ENCODE measurements around the gene IL18R1.

The IL18R1 gene

DNA sequence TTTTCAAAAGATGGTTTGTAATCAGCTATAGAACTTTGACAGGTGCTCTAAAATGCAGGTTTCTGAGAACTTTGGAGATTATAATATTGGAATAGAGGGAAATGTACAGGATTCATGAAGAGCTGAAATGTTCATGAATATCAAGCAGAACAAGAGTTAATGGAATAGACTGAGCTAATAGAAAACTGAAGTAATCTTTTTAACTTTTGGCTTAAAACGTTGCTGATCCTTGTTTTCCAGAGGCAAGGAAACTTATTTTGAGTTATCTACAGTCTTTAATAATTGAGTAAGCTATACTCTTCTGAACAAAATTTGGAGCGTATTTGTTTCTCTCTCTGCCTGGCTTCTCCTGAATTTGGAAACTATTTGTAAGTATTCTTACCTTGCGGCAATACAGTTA is 56.6 kb downstream of the IL18R1 start:
- no peak for TF ChIP-seq CTCF (IDR thresholded peaks at IDR 0.05; ENCODE audit: borderline replicate concordance, control extremely low read depth, extremely low read depth, insufficient read depth, missing control alignments)
- in situ Hi-C loops (cut with MboI; ENCODE audit: low sequenced_read_pairs, unreplicated experiment), result no loop called here
- no peak for DNase-seq (ENCODE audit: low spot score)

DNA sequence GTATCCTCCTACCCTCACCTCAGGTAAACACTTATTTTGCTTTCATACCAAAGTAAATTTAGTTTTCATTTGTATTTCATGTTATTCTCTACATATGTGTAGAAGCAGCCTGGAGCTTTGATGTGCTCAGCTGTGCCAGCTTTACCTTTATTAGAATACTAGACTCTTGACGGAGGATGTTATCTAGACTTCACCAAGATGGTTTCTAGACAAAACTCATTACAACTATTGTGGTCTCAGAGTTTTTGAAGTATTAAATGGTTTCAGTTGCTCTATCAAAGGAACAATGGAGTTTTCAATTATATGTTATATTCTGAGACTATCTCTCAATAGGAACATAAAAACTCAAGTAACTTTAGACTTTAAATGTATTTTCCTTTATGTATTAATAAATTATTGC is 62.4 kb downstream of the IL18R1 start:
- DNase-seq (ENCODE audit: low spot score), result no peak
- TF ChIP-seq CTCF (IDR thresholded peaks at IDR 0.05; ENCODE audit: borderline replicate concordance, control extremely low read depth, extremely low read depth, insufficient read depth, missing control alignments), result no peak
- in situ Hi-C loops (cut with MboI; ENCODE audit: low sequenced_read_pairs, unreplicated experiment), result no loop called here

DNA sequence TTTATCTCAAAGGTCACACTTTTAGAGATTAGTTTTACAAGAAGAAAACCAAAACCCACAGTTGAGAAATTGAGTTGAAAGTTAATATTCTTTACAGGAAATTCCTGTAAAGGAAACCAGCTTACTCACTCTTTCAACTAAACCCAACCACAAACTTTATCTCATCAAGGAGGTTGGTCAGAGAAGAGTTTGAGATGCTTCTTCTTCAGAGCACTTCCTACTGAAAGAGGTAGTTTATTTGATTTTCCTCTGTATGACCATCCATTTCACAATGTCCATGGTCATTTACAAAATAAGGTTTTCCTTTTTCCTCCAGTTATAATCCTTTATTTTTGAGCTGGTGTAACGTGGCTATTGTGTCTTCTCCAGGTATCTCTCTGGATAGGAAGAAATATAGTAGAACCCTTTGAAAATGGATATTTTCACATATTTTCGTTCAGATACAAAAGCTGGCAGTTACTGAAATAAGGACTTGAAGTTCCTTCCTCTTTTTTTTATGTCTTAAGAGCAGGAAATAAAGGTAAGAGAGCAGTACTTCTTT is 62.9 kb downstream of the IL18R1 start:
- no peak for TF ChIP-seq CTCF (IDR thresholded peaks at IDR 0.05; ENCODE audit: borderline replicate concordance, control extremely low read depth, extremely low read depth, insufficient read depth, missing control alignments)
- in situ Hi-C loops (cut with MboI; ENCODE audit: low sequenced_read_pairs, unreplicated experiment), result no loop called here
- no peak for DNase-seq (ENCODE audit: low spot score)

GRCh38 chr2:102420290-102420689 is 64.7 kb downstream of the IL18R1 start:
- DNase-seq (ENCODE audit: low spot score), result no peak
- TF ChIP-seq CTCF (IDR thresholded peaks at IDR 0.05; ENCODE audit: borderline replicate concordance, control extremely low read depth, extremely low read depth, insufficient read depth, missing control alignments), result no peak
- in situ Hi-C loops (cut with MboI; ENCODE audit: low sequenced_read_pairs, unreplicated experiment), result no loop called here

DNA sequence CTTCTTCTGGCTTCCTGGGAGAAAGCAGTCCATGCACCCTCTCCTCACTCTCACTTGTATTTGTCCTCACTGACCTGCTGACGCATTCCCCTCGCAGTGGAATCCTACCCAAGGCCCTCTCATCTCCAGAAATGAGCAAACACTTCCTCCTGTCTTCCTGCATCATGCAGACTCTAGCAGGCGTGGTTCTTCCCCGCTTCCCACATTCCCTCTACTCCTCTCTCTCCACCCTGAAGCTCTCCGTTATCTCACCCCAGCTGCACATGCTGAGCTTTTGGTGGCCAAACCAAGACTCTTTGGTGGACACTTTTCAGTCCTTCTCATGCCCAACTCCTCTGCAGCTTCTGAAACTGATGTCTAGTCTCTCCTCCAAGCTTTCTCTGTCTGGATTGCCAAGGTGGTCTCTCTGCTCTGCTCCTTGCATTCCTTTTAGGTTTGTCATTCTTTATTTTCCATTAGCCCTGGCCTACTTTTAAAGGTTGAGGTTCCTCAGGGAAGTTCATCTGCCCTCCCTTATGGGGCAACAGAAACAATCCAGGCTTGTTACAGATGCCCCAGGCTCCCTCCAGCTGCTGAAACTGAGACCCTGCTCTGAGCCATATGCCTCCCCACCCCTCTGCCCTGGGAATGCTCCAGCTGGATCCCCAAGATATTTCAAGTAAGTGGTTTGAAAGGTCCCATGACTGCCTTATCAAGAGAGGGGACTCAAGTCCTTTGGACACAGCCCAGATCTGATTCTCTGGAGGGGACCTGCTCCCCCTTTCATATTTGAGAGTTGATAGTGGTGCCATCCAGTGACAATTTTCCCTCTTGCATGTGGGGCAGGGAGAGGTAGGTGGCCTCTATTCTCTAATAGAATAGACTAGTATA is 66.5 kb downstream of the IL18R1 start:
- DNase-seq (ENCODE audit: low spot score), result no peak
- no peak for TF ChIP-seq CTCF (IDR thresholded peaks at IDR 0.05; ENCODE audit: borderline replicate concordance, control extremely low read depth, extremely low read depth, insufficient read depth, missing control alignments)
- in situ Hi-C loops (cut with MboI; ENCODE audit: low sequenced_read_pairs, unreplicated experiment), result no loop called here

- in situ Hi-C loops (cut with MboI; ENCODE audit: low sequenced_read_pairs, unreplicated experiment), result no loop called here
- no peak for DNase-seq (ENCODE audit: low spot score)
- no peak for TF ChIP-seq CTCF (IDR thresholded peaks at IDR 0.05; ENCODE audit: borderline replicate concordance, control extremely low read depth, extremely low read depth, insufficient read depth, missing control alignments)
These were observed 67.3 kb downstream of the IL18R1 start, which contains the start of gene IL18RAP for GRCh38 chr2:102422910-102423309. IL18RAP (plus strand) TSS chr2:102423160; CDS start chr2:102423278, 118 bp downstream.

All from GM13976 (cell line).